ENCODE data around the gene SCUBE3.

DNA sequence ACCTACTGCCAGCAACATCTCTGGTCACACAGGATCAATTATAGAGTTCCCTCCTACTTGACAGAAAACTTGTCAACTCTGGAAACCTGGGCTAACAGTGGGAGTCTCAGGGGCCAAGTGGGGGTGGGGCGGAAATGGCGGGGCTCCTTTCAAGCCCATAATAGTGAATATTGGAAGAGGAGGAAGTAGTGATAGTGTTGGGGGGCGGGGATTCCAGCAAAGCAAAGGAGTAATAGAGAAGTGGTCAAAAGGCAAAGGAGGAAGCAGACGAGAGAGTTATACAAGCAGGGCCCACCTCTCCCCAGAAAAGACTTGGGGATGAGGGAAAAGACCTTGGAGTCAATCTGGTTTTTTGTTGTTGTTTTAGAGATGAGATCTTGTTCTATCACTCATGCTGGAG is 85.9 kb downstream of the SCUBE3 start:
- TF ChIP-seq EZH2 (IDR thresholded peaks at IDR 0.05) (no peak), POLR2AphosphoS5 (IDR thresholded peaks at IDR 0.05; ENCODE audit: borderline replicate concordance, low read depth, low read length) (no peak)

All from SK-N-MC (cell line).